ENCODE results near the gene CDY1B.
"Not testable (repeated sequence)": the region's sequence is repeated elsewhere in the genome, so short reads cannot be mapped to it uniquely, and the experiment has no call there.

CDY1B gene, protein sequence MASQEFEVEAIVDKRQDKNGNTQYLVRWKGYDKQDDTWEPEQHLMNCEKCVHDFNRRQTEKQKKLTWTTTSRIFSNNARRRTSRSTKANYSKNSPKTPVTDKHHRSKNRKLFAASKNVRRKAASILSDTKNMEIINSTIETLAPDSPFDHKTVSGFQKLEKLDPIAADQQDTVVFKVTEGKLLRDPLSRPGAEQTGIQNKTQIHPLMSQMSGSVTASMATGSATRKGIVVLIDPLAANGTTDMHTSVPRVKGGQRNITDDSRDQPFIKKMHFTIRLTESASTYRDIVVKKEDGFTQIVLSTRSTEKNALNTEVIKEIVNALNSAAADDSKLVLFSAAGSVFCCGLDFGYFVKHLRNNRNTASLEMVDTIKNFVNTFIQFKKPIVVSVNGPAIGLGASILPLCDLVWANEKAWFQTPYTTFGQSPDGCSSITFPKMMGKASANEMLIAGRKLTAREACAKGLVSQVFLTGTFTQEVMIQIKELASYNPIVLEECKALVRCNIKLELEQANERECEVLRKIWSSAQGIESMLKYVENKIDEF

DNA sequence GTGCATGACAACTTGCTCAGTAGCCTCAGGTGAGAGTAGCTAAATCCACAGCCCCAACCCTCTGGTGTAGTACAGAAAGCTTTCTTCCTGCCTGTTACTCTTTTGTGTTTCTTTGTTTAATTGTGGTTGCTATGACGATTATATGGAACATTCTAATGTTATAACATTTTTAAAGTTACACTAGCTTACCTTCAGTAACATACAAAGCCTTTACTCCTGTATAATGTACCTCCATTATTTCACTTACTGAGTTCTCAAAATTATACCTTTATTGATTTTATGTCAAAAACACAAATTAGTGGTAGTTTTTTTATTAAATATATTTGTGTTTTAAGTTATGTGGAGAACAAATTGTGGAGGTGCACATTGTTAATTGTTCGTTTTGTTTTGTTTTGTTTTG, at the start of gene CDY1B:
CDY1B (minus strand) TSS at position 101 of the 400 bp plus-strand sequence. CDS start 331 bp downstream, outside the sequence.
- in situ Hi-C loops (cut with MboI; ENCODE audit: low sequenced_read_pairs) = not testable (repeated sequence)

DNA sequence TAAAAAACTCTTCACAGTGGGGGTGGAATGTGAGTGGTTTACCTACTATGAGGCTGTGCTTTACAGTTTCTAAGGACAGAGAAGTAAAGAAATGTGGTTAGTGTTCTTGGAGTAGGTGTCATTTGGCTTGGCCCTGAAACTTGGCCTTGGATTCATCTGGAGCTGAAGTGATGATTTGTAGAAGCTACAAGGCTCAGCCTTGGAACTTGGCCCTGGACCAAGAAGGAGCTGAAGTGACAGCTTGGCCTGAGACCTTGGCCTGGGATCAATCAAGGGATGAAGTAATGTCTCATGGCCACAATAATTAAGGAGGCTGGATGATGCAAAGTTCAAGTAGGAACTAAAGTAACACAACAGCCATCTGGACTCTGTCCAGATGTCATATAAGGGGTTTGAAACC, 1.7 kb upstream of the CDY1B start:
- in situ Hi-C loops (cut with MboI; ENCODE audit: low sequenced_read_pairs) = not testable (repeated sequence)

DNA sequence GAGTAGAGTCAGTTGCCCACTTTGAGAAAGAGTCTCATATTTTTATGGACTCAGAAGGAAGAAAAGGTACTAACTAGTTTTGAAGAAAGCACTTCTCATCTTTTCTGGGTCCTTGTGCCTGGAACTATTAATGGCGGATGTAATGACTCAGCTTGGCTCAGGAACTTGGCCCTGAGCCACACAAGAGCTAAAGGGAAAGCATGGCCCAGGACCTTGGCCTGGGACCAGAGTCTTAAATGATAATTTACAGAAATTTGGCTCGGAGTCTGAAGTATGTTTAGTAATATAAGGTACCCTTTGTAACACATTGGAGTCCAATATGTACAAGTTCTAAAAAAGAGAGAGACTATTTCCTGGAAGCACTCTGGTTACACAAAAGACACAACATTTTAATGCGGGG, 4.6 kb downstream of the CDY1B start:
- in situ Hi-C loops (cut with MboI; ENCODE audit: low sequenced_read_pairs) = not testable (repeated sequence)

DNA sequence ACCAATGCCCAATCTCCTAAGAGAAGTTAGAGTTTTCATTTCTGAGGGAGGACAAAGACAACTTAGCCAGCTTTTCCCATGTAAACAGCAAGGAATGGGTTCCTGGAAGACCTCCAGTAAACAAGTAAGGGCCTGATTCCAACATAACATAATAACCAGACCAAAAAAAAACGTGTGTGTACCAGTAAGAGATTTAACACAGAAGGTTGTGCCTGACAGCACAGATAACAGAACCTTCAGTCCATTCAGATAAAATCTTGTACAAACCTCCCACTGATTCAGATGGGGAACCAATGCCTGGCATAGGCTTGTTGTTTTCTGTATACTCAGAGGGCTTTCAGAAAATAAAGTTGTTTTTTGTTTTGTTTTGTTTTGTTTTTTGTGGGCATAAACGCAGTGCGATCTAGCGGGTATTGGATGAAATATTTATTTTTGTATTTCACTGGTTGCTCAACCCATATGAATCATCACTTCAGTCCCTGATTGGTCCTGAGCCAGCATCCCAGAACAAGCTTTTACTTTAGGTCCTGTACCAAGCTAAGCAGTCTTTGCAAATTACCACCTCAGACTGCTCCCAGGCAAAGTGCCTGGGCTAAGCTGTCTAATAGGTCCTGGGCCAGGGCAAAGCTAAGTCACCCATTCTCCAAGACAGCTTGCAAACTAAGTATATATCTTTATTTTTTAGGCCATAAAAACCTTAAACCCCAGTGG, 8.7 kb downstream of the CDY1B start:
- in situ Hi-C loops (cut with MboI; ENCODE audit: low sequenced_read_pairs) = not testable (repeated sequence)

DNA sequence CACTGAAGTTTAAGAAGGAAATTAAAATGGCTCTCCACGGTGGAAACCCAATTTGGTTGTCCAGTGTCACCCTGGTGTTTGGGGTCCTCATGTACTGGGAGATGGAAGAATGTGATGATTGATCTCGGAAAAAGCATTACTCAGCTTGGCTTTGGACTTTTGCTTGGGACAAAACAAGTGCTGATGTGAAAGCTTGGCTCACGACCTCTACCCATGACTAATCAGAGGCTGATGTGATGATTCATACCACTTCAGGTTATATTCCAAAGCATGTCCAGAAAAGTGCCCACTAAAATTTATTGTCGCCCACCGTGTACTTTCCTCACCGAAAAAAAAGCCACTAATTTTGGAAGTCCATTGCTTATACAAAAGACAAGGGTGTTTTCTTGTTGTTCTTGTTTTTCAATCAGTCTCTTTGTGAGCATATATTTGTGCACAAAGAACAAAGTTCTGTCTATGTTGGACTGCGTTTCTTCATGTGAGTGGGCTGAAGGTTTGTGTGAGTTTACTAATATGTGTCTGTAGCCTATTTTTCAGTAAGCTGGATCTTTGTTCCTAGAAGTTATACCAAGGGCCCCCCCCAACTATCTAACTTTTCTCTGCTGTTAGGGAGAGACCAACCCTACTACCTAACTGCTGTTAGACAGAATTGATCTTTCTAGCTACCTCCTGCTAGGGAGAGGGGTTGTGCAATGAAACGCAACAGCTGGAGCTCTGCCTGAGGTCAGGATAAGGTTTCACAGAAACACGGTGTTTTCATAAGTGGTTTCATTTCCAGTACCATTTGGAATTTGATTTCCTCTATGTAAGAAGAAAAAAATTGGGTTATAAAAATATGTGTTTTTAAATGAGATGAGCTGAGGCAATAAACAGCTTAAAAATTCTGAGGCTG, 21.4 kb downstream of the CDY1B start:
- in situ Hi-C loops (cut with MboI; ENCODE audit: low sequenced_read_pairs) = not testable (repeated sequence)
